ENCODE results near the gene GSAP.
"Not testable (repeated sequence)": the region's sequence is repeated elsewhere in the genome, so short reads cannot be mapped to it uniquely, and the experiment has no call there.

GSAP gene

GRCh38 chr7:77352665-77353406 lies 63.3 kb downstream of the GSAP start:
- DNase-seq, result no peak

GRCh38 chr7:77351539-77352004 lies 64.6 kb downstream of the GSAP start:
- peak; percentile 32 to 42 for DNase-seq

GRCh38 chr7:77349141-77349540 lies 67.0 kb downstream of the GSAP start:
- no peak for DNase-seq

- no peak for DNase-seq
These were observed 67.8 kb downstream of the GSAP start for GRCh38 chr7:77348371-77348813.

- DNase-seq, result no peak
These were observed 69.7 kb downstream of the GSAP start for GRCh38 chr7:77346441-77346840.

- DNase-seq, result not testable (repeated sequence)
These were observed 70.7 kb downstream of the GSAP start for GRCh38 chr7:77345426-77345825.

GRCh38 chr7:77339726-77340125 lies 76.4 kb downstream of the GSAP start:
- DNase-seq, result no peak

- DNase-seq, result no peak
These were observed 77.1 kb downstream of the GSAP start for GRCh38 chr7:77338883-77339629.

GRCh38 chr7:77338260-77338659 lies 77.9 kb downstream of the GSAP start:
- no peak for DNase-seq

- no peak for DNase-seq
These were observed 78.6 kb downstream of the GSAP start for GRCh38 chr7:77337456-77337990.

GRCh38 chr7:77335581-77335980 lies 80.6 kb downstream of the GSAP start:
- no peak for DNase-seq

GRCh38 chr7:77334039-77334438 lies 82.1 kb downstream of the GSAP start:
- not testable (repeated sequence) for DNase-seq

GRCh38 chr7:77331938-77332695 lies 84.0 kb downstream of the GSAP start:
- peak; percentile 44 to 62 for DNase-seq

- DNase-seq, result peak in 1 of 2 experiments; percentile 18
These were observed 85.8 kb downstream of the GSAP start for GRCh38 chr7:77330169-77330882.

- no peak for DNase-seq
These were observed 86.5 kb downstream of the GSAP start for GRCh38 chr7:77329466-77330168.

GRCh38 chr7:77328669-77329068 lies 87.5 kb downstream of the GSAP start:
- no peak for DNase-seq

GRCh38 chr7:77327932-77328628 lies 88.1 kb downstream of the GSAP start:
- peak; percentile 16 to 36 for DNase-seq

GRCh38 chr7:77327067-77327931 lies 88.8 kb downstream of the GSAP start:
- DNase-seq, result no peak

- DNase-seq, result no peak
These were observed 90.0 kb downstream of the GSAP start for GRCh38 chr7:77326131-77326530.

GRCh38 chr7:77321300-77321699 lies 94.8 kb downstream of the GSAP start:
- DNase-seq, result no peak
